ENCODE measurements around the gene GBP6.

DNA sequence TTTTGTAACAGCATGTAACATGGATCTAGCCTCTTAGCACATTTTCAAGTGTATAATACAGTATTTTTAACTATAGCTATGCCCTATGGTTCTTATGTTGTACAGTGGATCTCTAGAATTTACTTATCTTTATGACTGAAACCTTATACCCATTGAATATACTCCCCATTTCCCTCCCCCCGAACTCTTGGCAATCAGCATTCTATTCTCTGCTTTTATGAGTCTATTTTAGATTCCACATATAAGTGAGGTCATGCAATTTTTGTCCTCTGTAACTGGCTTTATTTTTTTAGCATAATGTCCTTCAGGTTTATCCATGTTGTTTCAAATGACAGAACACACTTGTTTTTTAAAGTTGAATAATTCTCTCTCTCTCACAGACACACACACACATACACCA lies 3.1 kb upstream of the GBP6 start:
- TF ChIP-seq, protein P1, sequence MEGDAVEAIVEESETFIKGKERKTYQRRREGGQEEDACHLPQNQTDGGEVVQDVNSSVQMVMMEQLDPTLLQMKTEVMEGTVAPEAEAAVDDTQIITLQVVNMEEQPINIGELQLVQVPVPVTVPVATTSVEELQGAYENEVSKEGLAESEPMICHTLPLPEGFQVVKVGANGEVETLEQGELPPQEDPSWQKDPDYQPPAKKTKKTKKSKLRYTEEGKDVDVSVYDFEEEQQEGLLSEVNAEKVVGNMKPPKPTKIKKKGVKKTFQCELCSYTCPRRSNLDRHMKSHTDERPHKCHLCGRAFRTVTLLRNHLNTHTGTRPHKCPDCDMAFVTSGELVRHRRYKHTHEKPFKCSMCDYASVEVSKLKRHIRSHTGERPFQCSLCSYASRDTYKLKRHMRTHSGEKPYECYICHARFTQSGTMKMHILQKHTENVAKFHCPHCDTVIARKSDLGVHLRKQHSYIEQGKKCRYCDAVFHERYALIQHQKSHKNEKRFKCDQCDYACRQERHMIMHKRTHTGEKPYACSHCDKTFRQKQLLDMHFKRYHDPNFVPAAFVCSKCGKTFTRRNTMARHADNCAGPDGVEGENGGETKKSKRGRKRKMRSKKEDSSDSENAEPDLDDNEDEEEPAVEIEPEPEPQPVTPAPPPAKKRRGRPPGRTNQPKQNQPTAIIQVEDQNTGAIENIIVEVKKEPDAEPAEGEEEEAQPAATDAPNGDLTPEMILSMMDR (IDR thresholded peaks at IDR 0.05; ENCODE audit: low read depth, low read length, poor library complexity, severe bottlenecking), result no peak
- TF ChIP-seq EZH2phosphoT487 (IDR thresholded peaks at IDR 0.05; ENCODE audit: borderline replicate concordance, low read length), result no peak
